ENCODE measurements around the gene VEPH1. TPM values are rescaled to one million over a fixed set of nuclear protein-coding genes. Genes with fewer than 3 reads are reported as not detected.

Gene VEPH1
- total and polyA plus RNA-seq, 9 of the 15 experiments (the other 6 are each of a cell fraction or from before 2014, with no cell fraction given): 4.5 to 15.6 (median 5.8) TPM

DNA sequence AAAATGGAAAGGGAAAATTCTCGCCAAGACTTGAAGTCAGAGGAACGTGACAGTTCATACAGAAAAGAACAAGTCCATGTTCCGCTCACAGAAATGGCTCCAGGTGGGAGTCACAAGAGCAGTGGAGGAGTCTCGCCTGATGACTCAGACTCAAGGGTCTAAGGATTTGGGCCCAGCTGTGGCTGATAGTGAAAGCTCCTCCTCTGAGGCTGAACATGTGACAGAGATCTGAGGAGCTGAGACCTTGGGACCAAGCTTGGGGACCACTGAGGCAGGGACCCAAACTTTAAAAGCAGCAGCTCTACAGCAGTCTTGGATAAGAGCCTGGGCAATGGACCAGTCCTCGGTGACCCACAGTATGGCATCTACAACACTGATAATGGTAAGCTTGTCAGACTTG, 9.3 kb upstream of the VEPH1 start (continued):
- TF ChIP-seq, protein P1, sequence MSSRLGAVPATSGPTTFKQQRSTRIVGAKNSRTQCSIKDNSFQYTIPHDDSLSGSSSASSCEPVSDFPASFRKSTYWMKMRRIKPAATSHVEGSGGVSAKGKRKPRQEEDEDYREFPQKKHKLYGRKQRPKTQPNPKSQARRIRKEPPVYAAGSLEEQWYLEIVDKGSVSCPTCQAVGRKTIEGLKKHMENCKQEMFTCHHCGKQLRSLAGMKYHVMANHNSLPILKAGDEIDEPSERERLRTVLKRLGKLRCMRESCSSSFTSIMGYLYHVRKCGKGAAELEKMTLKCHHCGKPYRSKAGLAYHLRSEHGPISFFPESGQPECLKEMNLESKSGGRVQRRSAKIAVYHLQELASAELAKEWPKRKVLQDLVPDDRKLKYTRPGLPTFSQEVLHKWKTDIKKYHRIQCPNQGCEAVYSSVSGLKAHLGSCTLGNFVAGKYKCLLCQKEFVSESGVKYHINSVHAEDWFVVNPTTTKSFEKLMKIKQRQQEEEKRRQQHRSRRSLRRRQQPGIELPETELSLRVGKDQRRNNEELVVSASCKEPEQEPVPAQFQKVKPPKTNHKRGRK (tag; IDR thresholded peaks at IDR 0.05): no peak
- TF ChIP-seq MCM5 (IDR thresholded peaks at IDR 0.05; ENCODE audit: low read depth) (no peak), SPI1 (IDR thresholded peaks at IDR 0.05; ENCODE audit: borderline replicate concordance, low read depth, low read length) (no peak), TCF7L2 (IDR thresholded peaks at IDR 0.05; ENCODE audit: low read depth, low read length) (no peak), ZNF830 (CRISPR knock-in tag; IDR thresholded peaks at IDR 0.05) (no peak), EP400 (IDR thresholded peaks at IDR 0.05) (no peak), ZNF282 (CRISPR knock-in tag; IDR thresholded peaks at IDR 0.05) (no peak), TBL1XR1 (IDR thresholded peaks at IDR 0.05; ENCODE audit: low read length in 2 of 2) (no peak), KLF13 (tag; IDR thresholded peaks at IDR 0.05; ENCODE audit: borderline replicate concordance, low read depth) (no peak), THRAP3 (IDR thresholded peaks at IDR 0.05; ENCODE audit: borderline replicate concordance) (no peak), HMGN3 (IDR thresholded peaks at IDR 0.05; ENCODE audit: borderline replicate concordance, extremely low read depth, insufficient read length, low read depth, low read length) (no peak), ATF7 (IDR thresholded peaks at IDR 0.05) (peak; percentile 19; the same call in 1 of the 2 replicates), NRF1 (conservative IDR thresholded peaks at IDR 0.05 in 1 of 2, IDR thresholded peaks at IDR 0.05 in 1 of 2) (no peak), MTA1 (IDR thresholded peaks at IDR 0.05; ENCODE audit: borderline replicate concordance) (no peak), ZNF79 (CRISPR knock-in tag; IDR thresholded peaks at IDR 0.05; ENCODE audit: low read depth) (no peak), ZNF57 (CRISPR knock-in tag; IDR thresholded peaks at IDR 0.05) (no peak)
- TF ChIP-seq, protein P2, sequence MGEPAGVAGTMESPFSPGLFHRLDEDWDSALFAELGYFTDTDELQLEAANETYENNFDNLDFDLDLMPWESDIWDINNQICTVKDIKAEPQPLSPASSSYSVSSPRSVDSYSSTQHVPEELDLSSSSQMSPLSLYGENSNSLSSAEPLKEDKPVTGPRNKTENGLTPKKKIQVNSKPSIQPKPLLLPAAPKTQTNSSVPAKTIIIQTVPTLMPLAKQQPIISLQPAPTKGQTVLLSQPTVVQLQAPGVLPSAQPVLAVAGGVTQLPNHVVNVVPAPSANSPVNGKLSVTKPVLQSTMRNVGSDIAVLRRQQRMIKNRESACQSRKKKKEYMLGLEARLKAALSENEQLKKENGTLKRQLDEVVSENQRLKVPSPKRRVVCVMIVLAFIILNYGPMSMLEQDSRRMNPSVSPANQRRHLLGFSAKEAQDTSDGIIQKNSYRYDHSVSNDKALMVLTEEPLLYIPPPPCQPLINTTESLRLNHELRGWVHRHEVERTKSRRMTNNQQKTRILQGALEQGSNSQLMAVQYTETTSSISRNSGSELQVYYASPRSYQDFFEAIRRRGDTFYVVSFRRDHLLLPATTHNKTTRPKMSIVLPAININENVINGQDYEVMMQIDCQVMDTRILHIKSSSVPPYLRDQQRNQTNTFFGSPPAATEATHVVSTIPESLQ (CRISPR knock-in tag; IDR thresholded peaks at IDR 0.05): no peak
- TF ChIP-seq, protein P3, sequence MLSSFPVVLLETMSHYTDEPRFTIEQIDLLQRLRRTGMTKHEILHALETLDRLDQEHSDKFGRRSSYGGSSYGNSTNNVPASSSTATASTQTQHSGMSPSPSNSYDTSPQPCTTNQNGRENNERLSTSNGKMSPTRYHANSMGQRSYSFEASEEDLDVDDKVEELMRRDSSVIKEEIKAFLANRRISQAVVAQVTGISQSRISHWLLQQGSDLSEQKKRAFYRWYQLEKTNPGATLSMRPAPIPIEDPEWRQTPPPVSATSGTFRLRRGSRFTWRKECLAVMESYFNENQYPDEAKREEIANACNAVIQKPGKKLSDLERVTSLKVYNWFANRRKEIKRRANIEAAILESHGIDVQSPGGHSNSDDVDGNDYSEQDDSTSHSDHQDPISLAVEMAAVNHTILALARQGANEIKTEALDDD (IDR thresholded peaks at IDR 0.05): no peak
- TF ChIP-seq, protein P4, sequence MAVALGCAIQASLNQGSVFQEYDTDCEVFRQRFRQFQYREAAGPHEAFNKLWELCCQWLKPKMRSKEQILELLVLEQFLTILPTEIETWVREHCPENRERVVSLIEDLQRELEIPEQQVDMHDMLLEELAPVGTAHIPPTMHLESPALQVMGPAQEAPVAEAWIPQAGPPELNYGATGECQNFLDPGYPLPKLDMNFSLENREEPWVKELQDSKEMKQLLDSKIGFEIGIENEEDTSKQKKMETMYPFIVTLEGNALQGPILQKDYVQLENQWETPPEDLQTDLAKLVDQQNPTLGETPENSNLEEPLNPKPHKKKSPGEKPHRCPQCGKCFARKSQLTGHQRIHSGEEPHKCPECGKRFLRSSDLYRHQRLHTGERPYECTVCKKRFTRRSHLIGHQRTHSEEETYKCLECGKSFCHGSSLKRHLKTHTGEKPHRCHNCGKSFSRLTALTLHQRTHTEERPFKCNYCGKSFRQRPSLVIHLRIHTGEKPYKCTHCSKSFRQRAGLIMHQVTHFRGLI (CRISPR knock-in tag; IDR thresholded peaks at IDR 0.05): no peak
- TF ChIP-seq, protein P5, sequence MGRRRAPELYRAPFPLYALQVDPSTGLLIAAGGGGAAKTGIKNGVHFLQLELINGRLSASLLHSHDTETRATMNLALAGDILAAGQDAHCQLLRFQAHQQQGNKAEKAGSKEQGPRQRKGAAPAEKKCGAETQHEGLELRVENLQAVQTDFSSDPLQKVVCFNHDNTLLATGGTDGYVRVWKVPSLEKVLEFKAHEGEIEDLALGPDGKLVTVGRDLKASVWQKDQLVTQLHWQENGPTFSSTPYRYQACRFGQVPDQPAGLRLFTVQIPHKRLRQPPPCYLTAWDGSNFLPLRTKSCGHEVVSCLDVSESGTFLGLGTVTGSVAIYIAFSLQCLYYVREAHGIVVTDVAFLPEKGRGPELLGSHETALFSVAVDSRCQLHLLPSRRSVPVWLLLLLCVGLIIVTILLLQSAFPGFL (CRISPR knock-in tag; IDR thresholded peaks at IDR 0.05): no peak
- TF ChIP-seq, protein P6, sequence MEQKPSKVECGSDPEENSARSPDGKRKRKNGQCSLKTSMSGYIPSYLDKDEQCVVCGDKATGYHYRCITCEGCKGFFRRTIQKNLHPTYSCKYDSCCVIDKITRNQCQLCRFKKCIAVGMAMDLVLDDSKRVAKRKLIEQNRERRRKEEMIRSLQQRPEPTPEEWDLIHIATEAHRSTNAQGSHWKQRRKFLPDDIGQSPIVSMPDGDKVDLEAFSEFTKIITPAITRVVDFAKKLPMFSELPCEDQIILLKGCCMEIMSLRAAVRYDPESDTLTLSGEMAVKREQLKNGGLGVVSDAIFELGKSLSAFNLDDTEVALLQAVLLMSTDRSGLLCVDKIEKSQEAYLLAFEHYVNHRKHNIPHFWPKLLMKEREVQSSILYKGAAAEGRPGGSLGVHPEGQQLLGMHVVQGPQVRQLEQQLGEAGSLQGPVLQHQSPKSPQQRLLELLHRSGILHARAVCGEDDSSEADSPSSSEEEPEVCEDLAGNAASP (IDR thresholded peaks at IDR 0.05): no peak
